Spleen (tissue), 11 donors: ENCODE measurements around the gene AGTPBP1. TPM values are rescaled to one million over a fixed set of nuclear protein-coding genes. Genes with fewer than 3 reads are reported as not detected.

ENCODE experiments used
- DNase-seq: peaks from one replicate; pipeline ENCODE4 v3.0.0-alpha.2; 2020
- H3K27ac ChIP-seq, 8 donors: fragments of 200-600 bp; sonication (generic) in 7 of 8; 1 replicate in 4 of 8; 2 replicates in 4 of 8; pipeline versions ENCODE4 v1.5.0 to v1.8.0; 2016 to 2021; ENCODE audit warnings: inconsistent platforms in 4 of 8, mild to moderate bottlenecking in 4 of 8, moderate library complexity in 1 of 8
- H3K27me3 ChIP-seq, 7 donors: fragments of 200-600 bp; sonication (generic) in 6 of 7; replicated peaks in 1 of 7; 1 replicate in 4 of 7; 2 replicates in 3 of 7; pipeline versions ENCODE4 v1.5.0 to v1.8.0; 2016 to 2021; ENCODE audit warnings: inconsistent platforms in 3 of 7, mild to moderate bottlenecking in 1 of 7
- H3K36me3 ChIP-seq, 6 donors: fragments of 200-600 bp; sonication (generic) in 5 of 6; 1 replicate in 4 of 6; 2 replicates in 2 of 6; pipeline versions ENCODE4 v1.5.0 to v1.8.0; 2016 to 2021; ENCODE audit warnings: inconsistent platforms in 2 of 6
- H3K4me1 ChIP-seq, 6 donors: fragments of 200-600 bp; sonication (generic) in 5 of 6; 1 replicate in 3 of 6; 2 replicates in 3 of 6; pipeline versions ENCODE4 v1.5.0 to v1.8.0; 2016 to 2021; ENCODE audit warnings: inconsistent platforms in 3 of 6
- H3K4me3 ChIP-seq, 8 donors: fragments of 200-600 bp; sonication (generic) in 7 of 8; 1 replicate in 4 of 8; 2 replicates in 4 of 8; pipeline versions ENCODE4 v1.5.0 to v1.8.0; 2016 to 2021; ENCODE audit warnings: inconsistent platforms in 4 of 8, mild to moderate bottlenecking in 4 of 8, moderate library complexity in 2 of 8
- H3K9me3 ChIP-seq, 8 donors: fragments of 200-600 bp; sonication (generic) in 7 of 8; 1 replicate in 4 of 8; 2 replicates in 4 of 8; pipeline versions ENCODE4 v1.5.0 to v1.8.0; 2016 to 2021; ENCODE audit warnings: inconsistent platforms in 4 of 8
- CTCF ChIP-seq, 11 experiments: fragments of 200-600 bp in 7 of 11; fragments of 450-650 bp in 4 of 11; sonication (generic) in 4 of 11; IDR thresholded peaks in 8 of 11; conservative IDR thresholded peaks in 3 of 11; 1 replicate in 7 of 11; 2 replicates in 4 of 11; pipeline versions ENCODE4 v1.4.0 to v1.8.0; 2016 to 2021; ENCODE audit warnings: antibody characterized with exemption in 11 of 11, inconsistent platforms in 4 of 11, mild to moderate bottlenecking in 1 of 11
- POLR2A ChIP-seq, 3 donors: fragments of 450-650 bp; IDR thresholded peaks; one replicate each; pipeline ENCODE4 v1.5.1; 2017; ENCODE audit warnings: antibody characterized with exemption in 3 of 3, mild to moderate bottlenecking in 1 of 3
- POLR2AphosphoS5 ChIP-seq, 3 donors: sonication (generic); formaldehyde crosslinking; IDR thresholded peaks; one replicate each; pipeline ENCODE4 v1.5.1; 2017; ENCODE audit warnings: antibody characterized with exemption in 3 of 3
- WGBS, 5 donors: extraction: QIAGEN DNeasy Blood & Tissue Kit in 3 of 5; methylation state at CpG; one replicate each; pipeline versions ENCODE4 v1.1.5 to v1.1.7; 2013 to 2018; 5-methylcytosine and 5-hydroxymethylcytosine counted together
- intact Hi-C: fragments of 100-400 bp; cut with DNase I; formaldehyde crosslinking; loops from one replicate; pipeline ENCODE4 v1.15.0; 2023; ENCODE audit warnings: low total_unique reads
- polyA plus RNA-seq, 3 donors: library from polyadenylated mRNA; stranded (reverse); fragments of 200-250 nt; gene quantifications; one replicate each; pipeline ENCODE4 v1.2.1, GENCODE V29; 2013
- total RNA-seq, 7 donors: library from RNA; depleted of rRNA in 3 of 7; stranded (reverse); fragments of >200 nt in 3 of 7; fragmentation: NEBNext Ultra II Directional in 4 of 7; extraction: Animal tissue kit (Norgen Biotek cat#: 25700) in 4 of 7; gene quantifications; one replicate each; pipeline versions ENCODE4 v1.1.0 to v1.2.1, GENCODE V29; 2016 to 2021
- donor health status: healthy with polysubstance abuse.
- donor health status: DM: no; HTN: no; CAD: no; lungs with moderate emphysema.
- donor health status: DM: no; HTN: no; CAD: no.
- donor health status: Bipolar disorder and iron deficiency.
- donor health status: healthy.
- donor health status: DM: no; HTN: no; CAD: no.
- donor health status: DM: yes; HTN: yes; CAD: no.

AGTPBP1 gene
- total and polyA plus RNA-seq, 10 donors = 5.3 to 83.6 (median 47.5) TPM

- H3K9me3 ChIP-seq = no peaks in the 10 kb centered on the region
- intact Hi-C loops = no loop called here
- H3K4me3 ChIP-seq = no peak overlapping the region
- H3K36me3 ChIP-seq = peaks cover 0 to 82% (median 2%) of the 10 kb centered on the region in 6 donors
- H3K4me1 ChIP-seq = peaks cover 0 to 18% (median 3%) of the 10 kb centered on the region in 6 donors
- TF ChIP-seq POLR2A (IDR thresholded peaks at IDR 0.05) (no peak), POLR2AphosphoS5 (IDR thresholded peaks at IDR 0.05) (no peak), CTCF (IDR thresholded peaks at IDR 0.05 in 8 of 11, conservative IDR thresholded peaks at IDR 0.05 in 3 of 11) (no peak)
- H3K27me3 ChIP-seq = no peaks in the 10 kb centered on the region
- DNase-seq = no peak
- H3K27ac ChIP-seq = no peak overlapping the region
- 80 to 88% (median 86%) methylated on average over 3 of the region's 3 CpGs for WGBS, 5 donors
These were observed 95.7 kb downstream of the AGTPBP1 start for GRCh38 chr9:85645909-85646627.

GRCh38 chr9:85640425-85640824 is 101.3 kb downstream of the AGTPBP1 start:
- Histone ChIP-seq H3K27ac (peak overlapping the region in 4 of 8 donors; percentile 6 to 45 (median 32)), H3K9me3 (no peaks in the 10 kb centered on the region), H3K36me3 (peaks cover 0 to 55% (median 2%) of the 10 kb centered on the region in 6 donors), H3K27me3 (no peaks in the 10 kb centered on the region), H3K4me3 (no peak overlapping the region), H3K4me1 (peaks cover 0 to 2% (median 0%) of the 10 kb centered on the region in 6 donors)
- DNase-seq = no peak
- 69 to 84% (median 76%) methylated on average over 1 of the region's 1 CpG for WGBS, 5 donors
- intact Hi-C loops = no loop called here
- TF ChIP-seq POLR2A (IDR thresholded peaks at IDR 0.05) (no peak), CTCF (IDR thresholded peaks at IDR 0.05 in 8 of 11, conservative IDR thresholded peaks at IDR 0.05 in 3 of 11) (no peak), POLR2AphosphoS5 (IDR thresholded peaks at IDR 0.05) (no peak)

GRCh38 chr9:85639675-85640186 is 102.0 kb downstream of the AGTPBP1 start:
- no peaks in the 10 kb centered on the region for H3K27me3 ChIP-seq
- no peak for DNase-seq
- no peak overlapping the region for H3K4me3 ChIP-seq
- H3K4me1 ChIP-seq = peaks cover 0 to 2% (median 0%) of the 10 kb centered on the region in 6 donors
- no peak for TF ChIP-seq CTCF (IDR thresholded peaks at IDR 0.05 in 8 of 11, conservative IDR thresholded peaks at IDR 0.05 in 3 of 11)
- TF ChIP-seq POLR2A (IDR thresholded peaks at IDR 0.05) = no peak
- TF ChIP-seq POLR2AphosphoS5 (IDR thresholded peaks at IDR 0.05) = no peak
- peaks cover 0 to 55% (median 2%) of the 10 kb centered on the region in 6 donors for H3K36me3 ChIP-seq
- intact Hi-C loops = no loop called here
- H3K9me3 ChIP-seq = no peaks in the 10 kb centered on the region
- H3K27ac ChIP-seq = peak overlapping the region in 2 of 8 donors; percentile 1 to 25
- WGBS, 5 donors = 74 to 88% (median 85%) methylated on average over 3 of the region's 3 CpGs

- no peak for DNase-seq
- no peaks in the 10 kb centered on the region for H3K4me1 ChIP-seq
- no peaks in the 10 kb centered on the region for H3K27me3 ChIP-seq
- intact Hi-C loops = no loop called here
- no peaks in the 10 kb centered on the region for H3K9me3 ChIP-seq
- H3K36me3 ChIP-seq = peaks cover 0 to 73% (median 12%) of the 10 kb centered on the region in 6 donors
- 97 to 98% (median 98%) methylated on average over 1 of the region's 1 CpG for WGBS, 5 donors
- TF ChIP-seq POLR2A (IDR thresholded peaks at IDR 0.05) (no peak), CTCF (IDR thresholded peaks at IDR 0.05 in 8 of 11, conservative IDR thresholded peaks at IDR 0.05 in 3 of 11) (no peak), POLR2AphosphoS5 (IDR thresholded peaks at IDR 0.05) (no peak)
- no peak overlapping the region for H3K4me3 ChIP-seq
- no peak overlapping the region for H3K27ac ChIP-seq
These were observed 109.9 kb downstream of the AGTPBP1 start for GRCh38 chr9:85631809-85632208.
